B cell (primary cell): ENCODE results near the gene GATAD2A. TPM values are rescaled to one million over a fixed set of nuclear protein-coding genes. Genes with fewer than 3 reads are reported as not detected.

Experiments used
- ATAC-seq: fragments of 200-7000 bp; cut with Tn5 transposase; one replicate; pipeline ENCODE4 v1.10.0; 2021; ENCODE audit warnings: low read depth, mild to moderate bottlenecking, moderate number of reproducible peaks, moderate library complexity
- CTCF ChIA-PET: fragments of 350-600 bp; sonication (Branson Sonifier 250); formaldehyde crosslinking; loops from one replicate; lab custom pipeline; 2021; ENCODE audit warnings: antibody characterized with exemption, inconsistent platforms; lab: Charles Lee
- POLR2A ChIA-PET: fragments of 350-600 bp; sonication (Branson Sonifier 250); formaldehyde crosslinking; loops from one replicate; lab custom pipeline; 2021; ENCODE audit warnings: antibody characterized with exemption; lab: Charles Lee
- DNase-seq: peaks from one replicate; pipeline ENCODE4 v3.0.0; 2013
- H2AFZ ChIP-seq: 2 replicates; pipeline ENCODE4 v1.6.1; 2012; ENCODE audit warnings: mild to moderate bottlenecking, low read depth, low read length; ENCODE audit not compliant: insufficient read depth, poor library complexity, severe bottlenecking
- H3K27ac ChIP-seq, 2 donors: 1 replicate in 1 of 2; 2 replicates in 1 of 2; pipeline ENCODE4 v1.5.1; 2012 to 2013; ENCODE audit warnings: low read length in 2 of 2, mild to moderate bottlenecking in 2 of 2, moderate library complexity in 1 of 2
- H3K27me3 ChIP-seq, 4 experiments: fragments of 200-600 bp in 1 of 4; sonication (generic) in 1 of 4; replicated peaks in 1 of 4; 1 replicate in 2 of 4; 2 replicates in 2 of 4; pipeline versions ENCODE4 v1.6.1 to v1.7.0; 2013 to 2016; ENCODE audit warnings: low read length in 3 of 4, mild to moderate bottlenecking in 2 of 4, mixed read lengths in 1 of 4, moderate library complexity in 1 of 4; ENCODE audit not compliant: insufficient read depth in 4 of 4, control insufficient read depth in 3 of 4; ENCODE audit errors: control extremely low read depth in 1 of 4
- H3K36me3 ChIP-seq, 2 experiments: replicated peaks in 1 of 2; 1 replicate in 1 of 2; 2 replicates in 1 of 2; pipeline versions ENCODE4 v1.6.1 to v1.7.1; 2013; ENCODE audit warnings: low read length in 1 of 2; ENCODE audit not compliant: insufficient read depth in 2 of 2, control insufficient read depth in 1 of 2; ENCODE audit errors: control extremely low read depth in 1 of 2, extremely low read depth in 1 of 2
- H3K4me1 ChIP-seq, 2 donors: fragments of 200-600 bp in 1 of 2; sonication (generic) in 1 of 2; 1 replicate in 1 of 2; 2 replicates in 1 of 2; pipeline versions ENCODE4 v1.5.1 to v1.6.1; 2013 to 2017; ENCODE audit warnings: low read length in 2 of 2; ENCODE audit not compliant: control insufficient read depth in 2 of 2, insufficient read depth in 2 of 2
- H3K4me2 ChIP-seq: replicated peaks from 2 replicates; pipeline ENCODE3; 2012; ENCODE audit warnings: mild to moderate bottlenecking, low read depth, low read length; ENCODE audit not compliant: poor library complexity, severe bottlenecking
- H3K4me3 ChIP-seq, 5 experiments: fragments of 200-600 bp in 1 of 5; sonication (generic) in 1 of 5; 1 replicate in 3 of 5; 2 replicates in 2 of 5; pipeline versions ENCODE4 v1.5.1 to v1.7.0; 2011 to 2016; ENCODE audit warnings: low read length in 4 of 5, mild to moderate bottlenecking in 4 of 5, low read depth in 2 of 5, control low read depth in 1 of 5, moderate library complexity in 1 of 5; ENCODE audit not compliant: insufficient read depth in 1 of 5; ENCODE audit errors: control extremely low read depth in 1 of 5, extremely low read depth in 1 of 5
- H3K79me2 ChIP-seq: fragments of 200-600 bp; sonication (generic); one replicate; pipeline ENCODE4 v1.6.0; 2016; ENCODE audit warnings: low read length; ENCODE audit not compliant: control insufficient read depth, insufficient read depth
- H3K9ac ChIP-seq: fragments of 200-600 bp; sonication (generic); 2 replicates; pipeline ENCODE4 v1.6.1; 2017; ENCODE audit warnings: mild to moderate bottlenecking, low read length, moderate library complexity
- H3K9me3 ChIP-seq, 3 donors: one replicate each; pipeline versions ENCODE4 v1.6.1 to v1.7.1; 2013; ENCODE audit warnings: low read length in 2 of 3; ENCODE audit not compliant: control insufficient read depth in 2 of 3, insufficient read depth in 1 of 3; ENCODE audit errors: control extremely low read depth in 1 of 3
- H4K20me1 ChIP-seq: 2 replicates; pipeline ENCODE4 v1.6.0; 2012; ENCODE audit warnings: mild to moderate bottlenecking, low read length; ENCODE audit not compliant: insufficient read depth, control insufficient read depth, poor library complexity, severe bottlenecking
- H3K27ac Mint-ChIP-seq: one replicate; pipeline ENCODE4 v1.8.0; 2021; ENCODE audit warnings: mixed read lengths
- H3K27me3 Mint-ChIP-seq: one replicate; pipeline ENCODE4 v1.8.0; 2021; ENCODE audit warnings: mixed read lengths
- H3K4me1 Mint-ChIP-seq: one replicate; pipeline ENCODE4 v1.8.0; 2021; ENCODE audit warnings: mixed read lengths
- H3K4me3 Mint-ChIP-seq: one replicate; pipeline ENCODE4 v1.8.0; 2021; ENCODE audit warnings: mixed read lengths
- H3K9me3 Mint-ChIP-seq: one replicate; pipeline ENCODE4 v1.8.0; 2022; ENCODE audit warnings: mixed read lengths; ENCODE audit not compliant: insufficient read depth
- CTCF ChIP-seq: fragments of 200-600 bp; IDR thresholded peaks from one replicate; pipeline ENCODE4 v1.8.0; 2022; ENCODE audit warnings: antibody characterized with exemption, mild to moderate bottlenecking
- EZH2 ChIP-seq: IDR thresholded peaks from 2 replicates; pipeline ENCODE4 v1.6.1; 2012; ENCODE audit warnings: borderline replicate concordance, low read depth, mild to moderate bottlenecking, moderate library complexity, low read length; ENCODE audit not compliant: insufficient read depth, poor library complexity, severe bottlenecking
- WGBS: methylation state at CpG from one replicate; pipeline ENCODE4 v1.1.5; 2013; ENCODE audit warnings: missing lambda C conversion rate; ENCODE audit not compliant: insufficient coverage; 5-methylcytosine and 5-hydroxymethylcytosine counted together
- intact Hi-C: fragments of 100-400 bp; cut with micrococcal nuclease; formaldehyde crosslinking; loops from one replicate; pipeline ENCODE4 v1.10.0; 2022
- polyA plus RNA-seq: library from polyadenylated mRNA; depleted of rRNA; stranded (reverse); fragments of >200 nt; gene quantifications from 2 replicates; pipeline ENCODE4 v1.2.3, GENCODE V29; 2012
- total RNA-seq, 2 donors: library from RNA; stranded (reverse); fragments of 120-200 nt in 1 of 2; gene quantifications; 1 replicate in 1 of 2; 2 replicates in 1 of 2; pipeline versions ENCODE4 v1.2.3 to v1.2.4, GENCODE V29; 2013 to 2022

The GATAD2A gene
- total and polyA plus RNA-seq, 2 donors (not counting 1 experiment from before 2014, with no cell fraction given) = 28.8 to 76.3 TPM

GRCh38 chr19:19451429-19452242 is 46.2 kb downstream of the GATAD2A start:
- H3K9me3 Mint-ChIP-seq = no peaks in the 10 kb centered on the region
- DNase-seq = no peak

More at GRCh38 chr19:19451429-19452242, 46.2 kb downstream of the GATAD2A start:
- H3K4me1 ChIP-seq = peaks cover 9 to 20% of the 10 kb centered on the region in 2 donors
- peaks cover 99% of the 10 kb centered on the region for H3K79me2 ChIP-seq
- H2AFZ ChIP-seq = no peak overlapping the region
- WGBS = 67% methylated on average over 9 of the region's 13 CpGs
- H3K36me3 ChIP-seq = no peaks in the 10 kb centered on the region
- no peak for ATAC-seq
- H3K9ac ChIP-seq = no peak overlapping the region
- Mint-ChIP-seq H3K27me3 (no peaks in the 10 kb centered on the region), H3K4me3 (no peak overlapping the region), H3K4me1 (peaks cover 47% of the 10 kb centered on the region), H3K27ac (peak overlapping the region; percentile 32)
- no peak overlapping the region for H3K4me2 ChIP-seq
- H4K20me1 ChIP-seq = peaks cover 70% of the 10 kb centered on the region
- H3K27me3 ChIP-seq = no peaks in the 10 kb centered on the region
- POLR2A ChIA-PET = interaction anchor here (0.6 kb wide), 1 partner anchor 73 kb away, joined by 4 read pairs; no protein-coding TSS in a partner anchor
- H3K4me3 ChIP-seq = no peak overlapping the region
- H3K27ac ChIP-seq = no peak overlapping the region
- CTCF ChIA-PET = interaction anchor here (1.5 kb wide), 1 partner anchor 44 kb away, joined by 3 read pairs; no protein-coding TSS in a partner anchor
- H3K9me3 ChIP-seq = no peaks in the 10 kb centered on the region
- intact Hi-C loops = no loop called here
- no peak for TF ChIP-seq CTCF
- no peak for TF ChIP-seq EZH2
